GM18861 (cell line): ENCODE results near the gene MUC5AC.
"Not testable (repeated sequence)": the region's sequence is repeated elsewhere in the genome, so short reads cannot be mapped to it uniquely, and the experiment has no call there.

Source experiments
- ATAC-seq: cut with Tn5 transposase; IDR thresholded peaks from one replicate; pipeline ENCODE4 v1.9.1; 2021; ENCODE audit not compliant: unreplicated experiment

MUC5AC gene

GRCh38 chr11:1157645-1158591, at the start of gene MUC5AC:
Gene MUC5AC, plus strand, starts transcription at chr11:1157953. Its CDS starts 47 bp downstream, at chr11:1158000.
- no peak for ATAC-seq

- no peak for ATAC-seq
Observed at GRCh38 chr11:1108246-1108900, 49.4 kb upstream of the MUC5AC start.

GRCh38 chr11:1109101-1109917, 48.4 kb upstream of the MUC5AC start:
- no peak for ATAC-seq

- no peak for ATAC-seq
Observed at GRCh38 chr11:1109918-1110705, 47.6 kb upstream of the MUC5AC start.

- no peak for ATAC-seq
Observed at GRCh38 chr11:1111545-1112212, 46.1 kb upstream of the MUC5AC start.

GRCh38 chr11:1112351-1113191, 45.2 kb upstream of the MUC5AC start:
- ATAC-seq, result no peak

- ATAC-seq, result no peak
Observed at GRCh38 chr11:1113405-1114201, 44.1 kb upstream of the MUC5AC start.

GRCh38 chr11:1115292-1115691, 42.5 kb upstream of the MUC5AC start:
- ATAC-seq, result not testable (repeated sequence)

GRCh38 chr11:1116104-1116503, 41.6 kb upstream of the MUC5AC start:
- ATAC-seq, result no peak

- ATAC-seq, result no peak
Observed at GRCh38 chr11:1116666-1117390, 40.9 kb upstream of the MUC5AC start.

GRCh38 chr11:1117992-1118391, 39.8 kb upstream of the MUC5AC start:
- no peak for ATAC-seq

- no peak for ATAC-seq
Observed at GRCh38 chr11:1118755-1119603, 38.8 kb upstream of the MUC5AC start.

- ATAC-seq, result no peak
Observed at GRCh38 chr11:1119604-1120146, 38.1 kb upstream of the MUC5AC start.

GRCh38 chr11:1120532-1121330, 37.0 kb upstream of the MUC5AC start:
- ATAC-seq, result no peak

GRCh38 chr11:1121331-1121812, 36.4 kb upstream of the MUC5AC start:
- no peak for ATAC-seq
